COLO829 (cell line): Measurements from ENCODE around the gene PTPRT.

Experiments
- DNase-seq: peaks from one replicate; pipeline ENCODE4 v3.0.0; 2012; ENCODE audit warnings: low spot score

Gene PTPRT

GRCh38 chr20:42611889-42612837, 577.5 kb downstream of the PTPRT start:
- no peak for DNase-seq

DNA sequence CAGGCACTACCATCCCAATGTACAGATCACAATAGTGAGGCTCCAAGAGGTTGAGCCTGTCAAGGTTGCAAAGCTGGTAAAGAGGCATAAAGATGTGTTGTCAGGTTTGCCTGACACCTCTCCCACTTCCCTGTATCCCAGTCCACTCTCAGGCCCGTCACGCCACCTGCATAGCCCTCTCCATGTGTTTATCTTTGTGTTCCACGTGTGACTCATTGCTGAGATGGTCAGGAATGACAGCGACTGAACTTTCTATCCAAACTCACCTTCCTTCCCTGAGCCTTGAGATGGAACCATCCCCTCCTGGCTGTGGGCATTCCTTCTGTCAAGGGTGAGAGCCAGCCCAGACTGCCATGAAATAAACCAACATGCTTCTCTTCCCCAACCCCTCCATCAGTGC, 578.3 kb downstream of the PTPRT start:
- no peak for DNase-seq

DNA sequence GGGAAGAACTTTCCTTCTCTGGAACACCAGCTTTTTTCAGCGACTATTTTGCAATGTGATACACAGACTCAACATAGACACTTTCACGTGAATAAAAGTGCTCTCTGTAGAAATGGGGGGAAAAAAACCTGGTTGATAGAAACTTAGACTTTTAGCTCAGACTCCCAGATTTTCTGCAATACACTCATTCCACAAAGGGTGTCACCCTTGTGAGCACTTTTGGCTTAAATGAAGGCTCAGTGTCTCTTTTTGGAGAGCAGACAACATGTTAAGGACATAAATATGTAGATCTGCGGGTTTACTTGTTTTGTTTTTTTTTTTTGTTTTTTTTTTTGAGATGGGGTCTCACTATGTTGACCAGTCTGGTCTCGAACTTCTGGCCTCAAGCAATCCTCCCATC, 579.6 kb downstream of the PTPRT start:
- DNase-seq, result no peak

DNA sequence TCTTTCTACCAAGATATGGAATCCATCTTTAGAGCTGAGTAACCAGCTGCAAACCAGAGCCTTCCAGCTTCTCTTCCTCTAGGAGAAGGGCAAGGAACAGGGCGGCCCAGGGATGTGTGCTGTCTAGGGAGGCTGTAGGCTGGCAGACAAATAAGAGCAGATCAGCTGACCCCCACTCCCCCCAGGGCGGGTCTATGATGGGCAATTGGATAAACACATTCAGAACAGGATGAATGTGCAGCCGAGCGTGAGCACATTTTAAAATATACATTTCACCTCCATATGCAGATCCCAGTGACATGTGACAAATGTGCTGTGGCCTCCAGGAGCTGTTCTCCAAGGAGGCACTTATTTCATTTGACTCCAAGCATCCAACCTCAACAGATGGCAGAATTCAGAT, 580.1 kb downstream of the PTPRT start:
- DNase-seq, result no peak

DNA sequence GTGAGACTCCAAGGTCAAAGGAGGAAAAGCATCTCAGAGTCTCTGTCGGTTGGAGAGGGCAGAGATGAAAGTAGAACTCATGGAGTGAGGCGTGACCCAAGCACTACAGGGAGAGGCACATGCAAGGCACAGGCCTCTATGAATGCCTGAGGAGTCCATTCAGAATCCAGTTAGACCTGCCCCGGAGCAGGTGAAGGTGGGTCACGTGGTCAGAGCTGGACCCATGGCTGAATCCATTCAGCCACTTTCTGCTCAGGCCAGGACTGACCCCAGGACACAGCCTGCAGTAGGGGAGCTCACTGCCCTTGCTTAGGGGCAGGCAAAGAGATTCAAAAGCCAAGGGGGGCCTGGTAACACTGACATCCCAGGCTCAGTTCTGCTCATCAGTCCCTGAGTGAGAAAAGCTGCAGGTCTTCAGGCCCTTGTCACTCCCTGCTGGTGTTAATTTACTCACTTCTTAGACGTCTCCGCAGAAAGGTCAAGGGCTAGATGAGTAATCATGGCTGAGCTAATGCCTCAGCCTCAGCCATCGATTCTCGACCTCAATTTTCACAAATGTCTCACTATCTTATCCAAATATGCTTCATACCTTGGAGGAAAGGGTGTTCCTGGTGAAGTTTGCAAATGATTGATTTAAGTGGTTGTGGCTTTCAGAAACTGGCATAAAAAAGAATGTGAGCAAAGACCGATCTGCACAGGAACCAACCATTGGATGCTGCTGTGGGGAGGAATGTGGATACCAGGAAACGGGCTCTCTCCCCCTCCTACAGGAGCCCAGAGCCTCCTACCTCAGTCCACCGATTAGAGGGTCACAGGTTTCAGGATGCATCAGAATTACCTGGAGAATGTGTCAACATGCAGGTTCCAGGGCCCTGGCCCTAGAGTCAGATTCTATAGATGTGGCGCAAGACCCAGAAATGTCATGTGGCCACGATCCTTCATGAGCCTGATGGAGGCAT, 584.4 kb downstream of the PTPRT start:
- DNase-seq, result no peak

- DNase-seq, result no peak
These were observed 586.1 kb downstream of the PTPRT start for GRCh38 chr20:42603655-42604054.

DNA sequence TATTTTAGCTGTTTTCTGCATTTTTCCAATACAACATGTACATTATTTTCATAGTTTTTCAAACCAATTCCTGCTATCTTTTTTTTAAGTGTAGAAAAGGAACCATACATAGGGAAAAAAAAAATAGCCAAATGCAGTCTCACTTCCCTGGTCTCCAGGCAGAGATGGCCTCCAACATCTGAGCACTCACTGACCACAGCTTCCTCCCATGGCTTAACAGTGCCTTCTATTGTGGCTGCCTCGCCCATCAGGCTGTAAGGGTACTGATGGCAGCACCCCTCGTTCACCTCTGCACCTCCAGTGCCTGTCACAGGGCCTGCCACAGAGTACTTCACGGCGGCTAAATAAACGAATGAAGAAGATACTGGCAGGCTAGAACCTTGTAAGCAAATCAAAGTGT, 591.1 kb downstream of the PTPRT start:
- DNase-seq, result no peak

- DNase-seq, result no peak
These were observed 594.1 kb downstream of the PTPRT start for GRCh38 chr20:42595625-42596024.

GRCh38 chr20:42594659-42595058, 595.0 kb downstream of the PTPRT start:
- DNase-seq, result no peak

DNA sequence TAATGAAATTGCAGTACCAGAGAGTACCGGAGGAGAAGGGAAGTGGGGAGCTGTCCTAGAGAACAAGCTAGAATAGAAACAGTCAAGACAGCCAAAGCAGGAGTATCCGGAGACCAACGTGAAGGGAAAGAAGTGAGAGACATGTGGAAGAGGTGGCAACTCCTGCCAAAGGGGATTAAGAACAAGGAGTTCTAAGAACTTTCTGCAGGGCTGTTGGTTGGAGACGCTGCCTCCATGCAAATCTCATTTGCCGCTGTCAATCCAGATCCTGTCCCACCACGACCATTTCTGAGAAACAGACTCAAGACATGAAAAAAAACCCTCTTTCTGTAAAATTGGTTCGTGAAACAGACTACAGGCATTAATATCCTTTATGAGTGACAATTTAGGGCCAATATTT, 595.7 kb downstream of the PTPRT start:
- DNase-seq, result no peak

DNA sequence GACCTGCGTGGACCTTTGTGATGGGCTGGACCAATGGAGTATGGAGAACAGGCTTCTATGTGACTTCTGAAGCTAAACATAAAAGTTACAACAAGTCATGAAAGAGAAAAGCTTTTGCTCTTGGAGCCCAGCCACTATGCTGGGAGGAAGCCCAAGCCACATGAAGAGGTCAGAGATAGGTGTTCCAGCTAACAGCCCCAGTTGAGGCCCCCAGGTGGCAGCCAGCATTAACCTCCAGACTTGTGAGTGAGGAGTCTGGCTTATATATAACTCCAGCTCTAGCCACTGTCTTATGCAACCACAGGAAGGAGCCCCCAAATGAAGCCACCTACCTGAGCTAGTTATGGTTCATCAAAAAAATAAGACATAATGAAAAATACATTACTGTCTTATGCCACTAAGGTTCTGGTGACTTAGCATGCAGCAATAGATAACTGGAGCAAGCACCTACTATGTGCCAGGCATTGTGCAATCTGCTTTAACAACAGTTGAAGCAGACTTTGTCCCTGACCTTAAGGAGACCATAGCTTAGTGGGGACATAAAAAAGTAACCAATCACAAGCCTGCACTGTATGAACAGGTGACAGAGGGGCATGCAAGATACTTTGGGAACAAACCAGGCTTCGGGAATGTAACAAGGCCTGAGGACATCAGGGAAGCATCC, 599.6 kb downstream of the PTPRT start:
- no peak for DNase-seq

DNA sequence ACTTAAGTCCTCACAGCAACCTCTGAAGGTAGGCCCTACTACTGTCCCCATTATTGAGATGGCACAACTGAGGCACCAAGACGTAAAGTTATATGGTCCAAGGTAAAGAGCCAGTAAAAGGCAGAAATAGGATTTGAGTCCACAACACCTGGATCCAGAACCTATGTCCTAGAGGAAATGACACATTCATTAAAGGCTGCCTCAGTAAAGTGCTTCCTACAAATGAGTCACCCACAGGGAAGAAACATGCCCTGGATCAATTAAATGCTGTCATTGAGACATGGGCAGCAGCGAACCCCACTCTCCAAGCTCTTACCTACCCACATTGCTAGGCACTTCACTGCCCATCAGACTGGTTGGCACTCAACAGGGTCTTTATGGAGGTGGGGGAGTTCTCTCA, 600.9 kb downstream of the PTPRT start:
- DNase-seq, result no peak

- DNase-seq, result no peak
These were observed 602.3 kb downstream of the PTPRT start for GRCh38 chr20:42587427-42587826.

DNA sequence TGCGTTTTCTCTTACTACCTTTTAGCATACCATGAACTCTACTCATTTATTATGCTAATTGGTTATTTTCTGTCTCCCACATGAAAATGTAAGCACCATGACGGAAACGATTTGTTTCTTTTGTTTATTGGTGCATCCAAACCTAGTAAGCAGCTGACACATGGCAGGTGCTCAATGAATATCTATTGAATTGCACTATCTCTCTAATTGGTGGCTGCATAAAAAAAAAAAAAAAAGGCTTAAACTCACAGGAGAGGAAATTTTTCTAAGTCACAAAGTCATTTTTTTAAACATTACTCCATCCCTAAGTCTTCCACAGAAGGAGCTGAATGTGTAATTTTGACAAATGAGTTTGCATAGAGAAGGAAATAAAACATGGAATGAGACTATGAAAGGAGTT, 608.4 kb downstream of the PTPRT start:
- DNase-seq, result no peak

DNA sequence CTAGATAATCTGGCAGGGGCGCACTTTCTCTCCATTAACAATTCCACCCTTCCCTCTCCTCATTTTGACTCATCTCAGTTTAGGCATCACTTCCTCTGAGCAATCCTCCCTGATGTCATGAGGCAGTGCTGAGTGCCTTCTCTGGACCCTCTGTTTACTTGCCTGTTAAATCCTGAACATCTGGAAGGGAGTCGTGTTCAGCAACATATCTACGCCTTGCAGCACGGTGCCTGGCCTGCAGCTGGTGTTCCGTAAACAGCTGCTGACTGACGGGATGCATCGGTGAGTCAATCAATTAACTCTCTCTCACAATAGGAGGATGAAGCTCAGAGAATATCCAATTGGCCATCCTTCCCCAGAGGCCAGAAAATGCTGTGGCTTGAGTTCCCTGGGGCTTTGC, 613.5 kb downstream of the PTPRT start:
- DNase-seq, result no peak

- no peak for DNase-seq
These were observed 617.2 kb downstream of the PTPRT start for GRCh38 chr20:42572320-42573016.

GRCh38 chr20:42567409-42567808, 622.3 kb downstream of the PTPRT start:
- DNase-seq, result no peak

DNA sequence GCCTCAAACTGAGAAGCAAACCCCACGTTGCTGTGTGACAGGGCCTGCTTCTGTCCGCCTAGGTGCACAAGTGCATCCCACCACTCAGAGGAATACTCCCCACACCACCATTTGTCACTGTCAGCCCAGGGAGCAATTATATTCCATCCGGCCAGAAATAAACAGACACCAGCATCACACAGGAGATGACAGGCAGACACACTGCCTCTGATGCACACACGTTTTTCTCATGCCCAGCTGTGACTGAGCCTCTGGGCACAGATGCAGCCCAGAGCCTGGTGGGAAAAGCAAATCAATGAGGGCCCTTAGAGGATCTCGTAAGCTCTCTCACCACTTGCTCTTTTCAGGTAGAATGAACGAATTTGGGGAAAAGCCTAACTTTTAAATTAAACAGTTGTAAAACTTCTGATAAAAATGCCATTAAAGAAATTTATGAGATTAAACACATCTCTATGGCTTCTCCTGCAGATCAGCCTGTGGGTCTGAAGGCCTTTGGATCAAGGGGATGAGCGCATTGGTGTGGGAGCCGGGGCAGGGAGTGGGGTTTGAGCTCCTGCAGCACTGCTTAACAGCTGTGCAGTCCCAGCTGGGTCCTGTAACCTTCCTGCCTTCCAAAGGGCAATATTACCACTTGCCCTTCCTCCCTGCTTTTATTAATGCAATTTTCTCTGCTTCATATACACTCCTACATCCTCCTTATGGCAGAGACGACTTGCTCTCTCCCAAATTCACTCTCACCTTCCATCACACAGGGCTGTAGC, 624.3 kb downstream of the PTPRT start:
- no peak for DNase-seq

DNA sequence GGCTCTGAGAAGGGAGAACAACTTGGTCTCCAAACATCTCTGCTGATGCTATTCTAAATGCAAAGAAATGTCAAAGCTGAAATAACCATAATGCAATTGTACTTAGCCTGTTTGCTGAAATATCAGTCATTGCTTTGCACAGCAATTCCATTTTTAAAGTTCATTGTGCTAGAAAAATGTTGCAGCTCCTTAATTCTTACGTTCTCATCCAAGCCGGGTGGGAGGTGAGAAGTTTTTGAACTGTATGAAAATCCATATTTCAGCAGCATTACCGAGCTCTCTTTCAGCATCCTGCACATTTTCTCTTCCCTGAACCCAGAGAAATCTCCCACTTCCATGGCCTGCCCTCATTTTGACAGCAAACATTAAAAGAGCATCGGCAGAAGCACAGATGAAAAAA, 630.0 kb downstream of the PTPRT start:
- no peak for DNase-seq

- DNase-seq, result no peak
These were observed 633.1 kb downstream of the PTPRT start for GRCh38 chr20:42556575-42556974.

DNA sequence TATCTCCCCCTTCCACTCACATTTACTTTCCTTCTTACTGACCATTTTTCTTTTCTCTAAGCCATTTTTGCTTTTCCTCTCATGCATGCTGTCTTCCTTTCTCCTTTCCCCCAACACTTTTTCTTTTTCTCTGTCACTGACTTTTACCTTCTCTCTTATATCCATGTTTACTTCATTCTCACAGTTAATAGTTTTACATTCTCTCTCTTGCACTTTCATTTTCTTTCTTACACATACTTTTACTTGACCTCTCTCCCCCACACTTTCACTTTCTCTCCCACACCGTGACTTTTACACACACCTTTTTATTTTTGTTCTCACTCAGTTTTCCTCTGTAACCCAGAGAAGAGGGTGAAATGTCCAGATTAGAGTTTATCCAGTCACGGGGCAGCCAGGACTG, 636.3 kb downstream of the PTPRT start:
- DNase-seq, result no peak
